Activated CD8-positive, alpha-beta T cell treated with anti-CD3 and anti-CD28 coated beads for 36 hours (primary cell): ENCODE results near the gene TBX4. TPM values are rescaled to one million over a fixed set of nuclear protein-coding genes. Genes with fewer than 3 reads are reported as not detected.

Source experiments
- ATAC-seq: fragments of 200-7000 bp; cut with Tn5 transposase; one replicate; pipeline ENCODE4 v1.10.0; 2021; ENCODE audit warnings: mild to moderate bottlenecking, moderate library complexity
- CTCF ChIA-PET: fragments of 350-600 bp; sonication (Branson Sonifier 250); formaldehyde crosslinking; loops from one replicate; lab custom pipeline; 2021; ENCODE audit warnings: antibody characterized with exemption; lab: Charles Lee
- POLR2A ChIA-PET: fragments of 350-600 bp; sonication (Branson Sonifier 250); formaldehyde crosslinking; loops from one replicate; lab custom pipeline; 2021; ENCODE audit warnings: antibody characterized with exemption; lab: Charles Lee
- DNase-seq: peaks from one replicate; pipeline ENCODE4 v3.0.0-alpha.2; 2020
- H3K27ac Mint-ChIP-seq: one replicate; pipeline ENCODE4 v1.8.0; 2021; ENCODE audit warnings: mild to moderate bottlenecking, mixed read lengths
- H3K27me3 Mint-ChIP-seq: one replicate; pipeline ENCODE4 v1.8.0; 2021; ENCODE audit warnings: mixed read lengths
- H3K36me3 Mint-ChIP-seq: one replicate; pipeline ENCODE4 v1.8.0; 2021; ENCODE audit warnings: low read depth, mixed read lengths
- H3K4me1 Mint-ChIP-seq: one replicate; pipeline ENCODE4 v1.8.0; 2021; ENCODE audit warnings: low read depth, mixed read lengths
- H3K4me3 Mint-ChIP-seq: one replicate; pipeline ENCODE4 v1.8.0; 2021; ENCODE audit warnings: mild to moderate bottlenecking, moderate library complexity, mixed read lengths
- H3K9me3 Mint-ChIP-seq: one replicate; pipeline ENCODE4 v1.8.0; 2021; ENCODE audit warnings: mixed read lengths
- CTCF ChIP-seq: fragments of 200-600 bp; IDR thresholded peaks from one replicate; pipeline ENCODE4 v1.8.0; 2022; ENCODE audit warnings: antibody characterized with exemption, mild to moderate bottlenecking
- intact Hi-C: fragments of 100-400 bp; cut with micrococcal nuclease; formaldehyde crosslinking; loops from one replicate; pipeline ENCODE4 v1.10.0; 2022
- total RNA-seq, 2 experiments: library from RNA; stranded (reverse); gene quantifications; one replicate each; pipeline ENCODE4 v1.2.3, GENCODE V29; 2021

TBX4 gene
- total RNA-seq, 2 experiments from 2014 or later: not detected

- Mint-ChIP-seq H3K4me1 (peaks cover 21% of the 10 kb centered on the region), H3K27me3 (peaks cover 42% of the 10 kb centered on the region), H3K9me3 (no peaks in the 10 kb centered on the region), H3K36me3 (no peaks in the 10 kb centered on the region), H3K4me3 (peak overlapping the region; percentile 61), H3K27ac (no peak overlapping the region)
- DNase-seq (peak; percentile 41), ATAC-seq (no peak)
- intact Hi-C loops: loop anchor here (5.0 kb wide), 2 partner anchors 141 to 426 kb away; no protein-coding TSS in a partner anchor
- CTCF ChIA-PET: interaction anchor here (0.6 to 3.5 kb wide), 31 partner anchors 8 to 691 kb away, joined by 3 to 19 read pairs (median 4); partner anchors contain the start of genes TBX2 and TBX4
- POLR2A ChIA-PET: interaction anchor here (0.5 to 1.1 kb wide), 2 partner anchors 41 to 184 kb away, joined by 3 read pairs; partner anchors contain the start of gene TBX4
- TF ChIP-seq CTCF: no peak
These were observed 40.7 kb upstream of the TBX4 start for GRCh38 chr17:61411261-61412142.

- ATAC-seq: peak; percentile 74
- DNase-seq: peak; percentile 75
- Mint-ChIP-seq H3K27ac (no peak overlapping the region), H3K4me3 (peak overlapping the region; percentile 61), H3K9me3 (no peaks in the 10 kb centered on the region), H3K4me1 (peaks cover 25% of the 10 kb centered on the region), H3K27me3 (peaks cover 34% of the 10 kb centered on the region), H3K36me3 (no peaks in the 10 kb centered on the region)
- peak; percentile 99 for TF ChIP-seq CTCF
- intact Hi-C loops: loop anchor here (5.0 kb wide), 2 partner anchors 140 to 425 kb away; no protein-coding TSS in a partner anchor
- POLR2A ChIA-PET: interaction anchor here (0.5 to 1.1 kb wide), 3 partner anchors 40 to 183 kb away, joined by 3 read pairs; partner anchors contain the start of gene TBX4
- CTCF ChIA-PET: interaction anchor here (0.6 to 3.5 kb wide), 36 partner anchors 9 to 692 kb away, joined by 3 to 19 read pairs (median 4); partner anchors contain the start of genes TBX2 and TBX4
These were observed 39.9 kb upstream of the TBX4 start for GRCh38 chr17:61412143-61412859.

- Mint-ChIP-seq H3K36me3 (no peaks in the 10 kb centered on the region), H3K27ac (no peak overlapping the region), H3K4me3 (peak overlapping the region; percentile 43), H3K9me3 (no peaks in the 10 kb centered on the region), H3K4me1 (peaks cover 21% of the 10 kb centered on the region), H3K27me3 (peaks cover 26% of the 10 kb centered on the region)
- ChIA-PET POLR2A (interaction anchor here (0.6 to 1.1 kb wide), 2 partner anchors 39 to 55 kb away, joined by 3 read pairs; partner anchors contain the start of gene TBX4), CTCF (interaction anchor here (0.6 to 3.5 kb wide), 27 partner anchors 8 to 692 kb away, joined by 3 to 19 read pairs (median 4); partner anchors contain the start of gene TBX2)
- DNase-seq (no peak), ATAC-seq (no peak)
- intact Hi-C loops: loop anchor here (5.0 kb wide), 2 partner anchors 139 to 424 kb away; no protein-coding TSS in a partner anchor
- TF ChIP-seq CTCF: no peak
These were observed 39.2 kb upstream of the TBX4 start for GRCh38 chr17:61412860-61413660.

- ChIA-PET POLR2A (no interaction called here), CTCF (interaction anchor here (1.0 to 3.5 kb wide), 10 partner anchors 10 to 693 kb away, joined by 3 to 19 read pairs (median 6); no protein-coding TSS in a partner anchor)
- H3K4me3 Mint-ChIP-seq: no peak overlapping the region
- H3K27ac Mint-ChIP-seq: no peak overlapping the region
- no peak for ATAC-seq
- peaks cover 18% of the 10 kb centered on the region for H3K4me1 Mint-ChIP-seq
- H3K36me3 Mint-ChIP-seq: no peaks in the 10 kb centered on the region
- no peaks in the 10 kb centered on the region for H3K9me3 Mint-ChIP-seq
- H3K27me3 Mint-ChIP-seq: peaks cover 20% of the 10 kb centered on the region
- TF ChIP-seq CTCF: no peak
- no peak for DNase-seq
- intact Hi-C loops: loop anchor here (5.0 kb wide), 2 partner anchors 139 to 424 kb away; no protein-coding TSS in a partner anchor
These were observed 38.5 kb upstream of the TBX4 start for GRCh38 chr17:61413661-61414126.
